Upper lobe of left lung (tissue), 4 donors: ENCODE data around the gene PKIG.

Experiments used
- POLR2AphosphoS5 ChIP-seq, 2 donors: sonication (generic); formaldehyde crosslinking; IDR thresholded peaks; one replicate each; pipeline ENCODE4 v1.5.1; 2017; ENCODE audit warnings: antibody characterized with exemption in 2 of 2
- TF ChIP-seq, protein P1 (sequence below), 6 experiments: fragments of 450-650 bp in 4 of 6; fragments of 200-600 bp in 2 of 6; sonication (generic) in 2 of 6; IDR thresholded peaks; one replicate each; pipeline ENCODE4 v1.5.1; 2016 to 2019; ENCODE audit warnings: antibody characterized with exemption in 6 of 6

DNA sequence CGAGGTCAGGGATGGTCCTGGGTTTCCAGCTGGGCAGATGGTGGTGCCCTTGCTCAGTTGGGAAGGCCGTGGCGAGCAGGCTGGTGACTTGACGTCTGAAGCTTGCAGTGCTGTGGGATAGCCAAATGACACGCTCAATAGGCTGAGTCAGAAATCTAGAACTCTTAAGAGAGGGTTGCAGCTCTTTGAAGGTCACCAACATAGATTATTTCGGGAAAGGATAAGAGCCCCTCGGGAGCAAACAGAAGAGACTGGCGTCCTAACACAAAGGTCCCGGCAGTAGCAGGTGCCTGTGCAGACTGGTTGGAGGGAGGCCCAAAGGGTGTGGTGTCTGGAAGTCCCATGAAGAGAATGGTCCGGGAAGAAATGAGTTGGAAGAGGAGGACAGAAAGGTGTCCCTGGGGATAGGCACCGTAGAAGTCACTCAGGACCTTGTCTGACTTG, 18.4 kb downstream of the PKIG start:
- no peak for TF ChIP-seq POLR2AphosphoS5 (IDR thresholded peaks at IDR 0.05)
- TF ChIP-seq, protein P1, sequence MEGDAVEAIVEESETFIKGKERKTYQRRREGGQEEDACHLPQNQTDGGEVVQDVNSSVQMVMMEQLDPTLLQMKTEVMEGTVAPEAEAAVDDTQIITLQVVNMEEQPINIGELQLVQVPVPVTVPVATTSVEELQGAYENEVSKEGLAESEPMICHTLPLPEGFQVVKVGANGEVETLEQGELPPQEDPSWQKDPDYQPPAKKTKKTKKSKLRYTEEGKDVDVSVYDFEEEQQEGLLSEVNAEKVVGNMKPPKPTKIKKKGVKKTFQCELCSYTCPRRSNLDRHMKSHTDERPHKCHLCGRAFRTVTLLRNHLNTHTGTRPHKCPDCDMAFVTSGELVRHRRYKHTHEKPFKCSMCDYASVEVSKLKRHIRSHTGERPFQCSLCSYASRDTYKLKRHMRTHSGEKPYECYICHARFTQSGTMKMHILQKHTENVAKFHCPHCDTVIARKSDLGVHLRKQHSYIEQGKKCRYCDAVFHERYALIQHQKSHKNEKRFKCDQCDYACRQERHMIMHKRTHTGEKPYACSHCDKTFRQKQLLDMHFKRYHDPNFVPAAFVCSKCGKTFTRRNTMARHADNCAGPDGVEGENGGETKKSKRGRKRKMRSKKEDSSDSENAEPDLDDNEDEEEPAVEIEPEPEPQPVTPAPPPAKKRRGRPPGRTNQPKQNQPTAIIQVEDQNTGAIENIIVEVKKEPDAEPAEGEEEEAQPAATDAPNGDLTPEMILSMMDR (IDR thresholded peaks at IDR 0.05) = no peak
